Measurements from ENCODE around the gene IGF1R. TPM values are rescaled to one million over a fixed set of nuclear protein-coding genes. Genes with fewer than 3 reads are reported as not detected.

The IGF1R gene
- total RNA-seq, 1 donor from 2014 or later, result 62.7 TPM

DNA sequence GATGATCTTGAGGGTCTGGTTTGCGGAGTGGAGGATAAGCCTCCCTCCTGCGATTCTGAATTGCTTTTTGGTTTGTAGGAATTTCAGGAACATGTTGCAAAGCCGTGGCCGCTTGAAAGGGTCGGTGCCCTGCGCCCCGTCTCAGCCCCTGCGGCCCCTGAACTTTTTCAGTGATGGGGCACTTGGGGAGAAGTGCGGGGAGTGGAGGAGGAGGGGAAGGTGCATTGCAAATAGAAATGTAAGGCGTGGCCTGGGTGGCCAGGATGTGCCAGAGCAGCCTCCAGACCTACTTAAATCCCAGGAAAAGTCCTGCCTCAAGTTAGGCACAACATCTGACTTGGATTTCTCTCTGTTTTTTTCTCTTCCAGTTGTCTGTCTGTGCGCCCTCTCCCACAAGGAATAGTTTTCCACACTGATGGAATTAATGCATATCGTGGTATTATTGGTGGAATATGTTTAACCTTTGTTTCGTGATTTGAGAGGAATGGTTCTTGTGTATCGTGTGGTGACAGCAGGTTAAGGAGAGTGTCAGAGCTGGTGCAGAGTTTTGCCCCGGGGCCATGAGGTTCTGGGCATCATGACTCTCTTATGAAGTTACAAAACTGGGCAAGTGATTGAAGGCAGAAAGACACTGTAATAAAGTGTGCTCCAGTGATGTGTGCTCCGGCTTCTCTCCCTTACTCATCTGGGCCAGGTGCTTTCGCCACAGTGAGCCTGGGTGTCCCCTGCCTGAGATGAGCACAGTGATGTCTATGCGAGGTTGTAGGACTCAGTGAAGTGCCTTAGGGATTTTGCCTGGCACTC lies 205.5 kb downstream of the IGF1R start:
- no peaks in the 10 kb centered on the region for H3K27me3 ChIP-seq (ENCODE audit: control insufficient read depth, insufficient read depth, low read length)
- TF ChIP-seq, protein P1, sequence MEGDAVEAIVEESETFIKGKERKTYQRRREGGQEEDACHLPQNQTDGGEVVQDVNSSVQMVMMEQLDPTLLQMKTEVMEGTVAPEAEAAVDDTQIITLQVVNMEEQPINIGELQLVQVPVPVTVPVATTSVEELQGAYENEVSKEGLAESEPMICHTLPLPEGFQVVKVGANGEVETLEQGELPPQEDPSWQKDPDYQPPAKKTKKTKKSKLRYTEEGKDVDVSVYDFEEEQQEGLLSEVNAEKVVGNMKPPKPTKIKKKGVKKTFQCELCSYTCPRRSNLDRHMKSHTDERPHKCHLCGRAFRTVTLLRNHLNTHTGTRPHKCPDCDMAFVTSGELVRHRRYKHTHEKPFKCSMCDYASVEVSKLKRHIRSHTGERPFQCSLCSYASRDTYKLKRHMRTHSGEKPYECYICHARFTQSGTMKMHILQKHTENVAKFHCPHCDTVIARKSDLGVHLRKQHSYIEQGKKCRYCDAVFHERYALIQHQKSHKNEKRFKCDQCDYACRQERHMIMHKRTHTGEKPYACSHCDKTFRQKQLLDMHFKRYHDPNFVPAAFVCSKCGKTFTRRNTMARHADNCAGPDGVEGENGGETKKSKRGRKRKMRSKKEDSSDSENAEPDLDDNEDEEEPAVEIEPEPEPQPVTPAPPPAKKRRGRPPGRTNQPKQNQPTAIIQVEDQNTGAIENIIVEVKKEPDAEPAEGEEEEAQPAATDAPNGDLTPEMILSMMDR (IDR thresholded peaks at IDR 0.05; ENCODE audit: insufficient read depth, low read length, poor library complexity, severe bottlenecking), result no peak
- H3K4me3 ChIP-seq (ENCODE audit: low read depth, low read length), result peak overlapping the region; percentile 17
- DNase-seq (ENCODE audit: low read depth), result no peak
- H3K36me3 ChIP-seq (ENCODE audit: control insufficient read depth, insufficient read depth, low read length), result no peaks in the 10 kb centered on the region

DNA sequence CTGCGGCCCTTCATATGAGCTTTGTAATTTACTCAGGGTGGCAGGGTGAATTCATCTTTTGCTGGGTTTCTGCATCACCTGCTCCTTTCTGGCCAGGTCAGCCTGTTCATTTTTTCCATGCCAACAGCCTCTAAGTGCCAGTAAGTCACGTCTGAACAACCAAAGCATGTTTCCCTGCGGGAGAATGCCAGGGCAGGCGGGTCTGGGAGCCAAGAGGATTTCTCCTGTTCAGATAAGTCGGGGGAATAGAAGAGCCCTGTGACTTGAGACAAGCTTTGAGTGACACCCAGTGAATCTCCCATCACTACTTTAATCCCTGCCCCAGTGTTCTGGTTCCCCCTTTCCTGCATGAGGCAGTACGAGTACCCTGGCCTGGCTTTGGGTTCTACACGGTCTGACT lies 206.2 kb downstream of the IGF1R start:
- no peak overlapping the region for H3K4me3 ChIP-seq (ENCODE audit: low read depth, low read length)
- DNase-seq (ENCODE audit: low read depth), result no peak
- H3K36me3 ChIP-seq (ENCODE audit: control insufficient read depth, insufficient read depth, low read length), result no peaks in the 10 kb centered on the region
- no peaks in the 10 kb centered on the region for H3K27me3 ChIP-seq (ENCODE audit: control insufficient read depth, insufficient read depth, low read length)
- TF ChIP-seq, protein P1 (IDR thresholded peaks at IDR 0.05; ENCODE audit: insufficient read depth, low read length, poor library complexity, severe bottlenecking), result no peak

DNA sequence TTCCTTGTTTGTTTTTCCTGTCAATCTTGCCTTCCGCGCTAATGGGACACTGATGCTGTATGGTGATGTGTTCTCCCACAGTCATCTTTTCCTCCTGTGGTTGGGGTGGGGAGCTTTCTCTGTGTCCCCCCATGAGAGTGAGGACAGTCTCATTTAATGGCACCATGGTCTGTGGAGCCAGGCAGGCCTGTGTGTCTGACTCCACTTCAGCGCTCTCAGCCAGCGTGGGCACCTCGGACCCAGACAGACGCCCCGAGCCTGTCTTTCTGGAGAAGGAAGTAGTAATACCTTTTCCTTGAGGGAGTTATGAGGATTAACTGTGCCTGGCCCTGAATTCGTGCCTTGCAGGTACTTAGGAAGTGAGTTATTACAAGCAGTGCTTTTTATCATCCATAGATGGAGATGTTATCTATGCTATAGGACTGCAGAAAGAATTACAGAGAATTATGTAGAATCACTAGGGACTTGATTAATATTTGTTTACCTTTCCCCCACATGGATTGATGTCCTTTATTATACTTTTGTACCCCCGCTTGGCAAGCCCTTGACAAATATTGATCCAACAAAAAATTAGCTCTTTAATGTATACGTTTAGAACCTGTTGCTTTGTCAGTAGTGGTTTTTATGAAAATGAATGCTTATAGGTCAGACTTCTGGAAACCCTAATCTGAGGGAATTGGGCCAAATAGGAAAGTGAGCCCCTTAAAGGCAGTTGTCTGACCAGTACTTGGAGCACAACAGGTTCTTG lies 206.9 kb downstream of the IGF1R start:
- TF ChIP-seq, protein P1 (IDR thresholded peaks at IDR 0.05; ENCODE audit: insufficient read depth, low read length, poor library complexity, severe bottlenecking), result no peak
- no peaks in the 10 kb centered on the region for H3K36me3 ChIP-seq (ENCODE audit: control insufficient read depth, insufficient read depth, low read length)
- no peak for DNase-seq (ENCODE audit: low read depth)
- H3K4me3 ChIP-seq (ENCODE audit: low read depth, low read length), result no peak overlapping the region
- no peaks in the 10 kb centered on the region for H3K27me3 ChIP-seq (ENCODE audit: control insufficient read depth, insufficient read depth, low read length)

DNA sequence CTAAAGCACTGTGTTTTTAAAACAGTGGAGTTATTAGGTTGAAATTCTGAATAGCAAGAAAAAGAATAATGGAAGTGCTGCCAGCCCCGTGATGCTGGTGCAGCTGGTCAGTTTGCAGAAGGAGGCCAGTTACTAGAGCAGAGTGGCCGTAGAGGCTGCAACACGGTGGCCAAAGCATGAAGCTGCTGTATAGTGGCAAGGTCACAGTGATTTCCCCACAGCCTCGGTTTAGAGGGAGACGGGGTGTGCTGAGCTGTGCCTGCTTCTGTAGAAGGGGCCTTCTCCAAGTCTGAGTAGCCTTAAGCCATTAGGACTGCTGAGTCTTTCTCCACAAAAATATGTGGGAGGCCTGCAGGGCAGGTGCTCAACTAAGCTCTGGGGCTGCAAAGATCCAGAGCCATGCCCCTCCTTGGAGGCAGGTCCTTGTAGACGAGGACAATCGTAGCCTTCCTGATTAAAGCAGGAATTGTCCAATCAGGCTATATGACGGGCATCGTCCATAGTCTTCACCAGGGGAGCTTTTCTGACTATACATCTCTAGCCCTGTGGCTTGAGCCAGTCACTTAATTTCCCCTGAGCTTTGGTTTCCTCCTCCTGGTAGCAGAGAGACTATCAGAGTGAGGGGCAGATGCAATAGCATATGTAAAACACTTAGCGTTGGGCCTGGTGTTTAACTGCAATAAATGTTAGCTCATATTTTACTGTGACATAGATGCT lies 207.6 kb downstream of the IGF1R start:
- Histone ChIP-seq H3K36me3 (ENCODE audit: control insufficient read depth, insufficient read depth, low read length) (no peaks in the 10 kb centered on the region), H3K27me3 (ENCODE audit: control insufficient read depth, insufficient read depth, low read length) (no peaks in the 10 kb centered on the region), H3K4me3 (ENCODE audit: low read depth, low read length) (no peak overlapping the region)
- no peak for DNase-seq (ENCODE audit: low read depth)
- TF ChIP-seq, protein P1 (IDR thresholded peaks at IDR 0.05; ENCODE audit: insufficient read depth, low read length, poor library complexity, severe bottlenecking), result no peak

DNA sequence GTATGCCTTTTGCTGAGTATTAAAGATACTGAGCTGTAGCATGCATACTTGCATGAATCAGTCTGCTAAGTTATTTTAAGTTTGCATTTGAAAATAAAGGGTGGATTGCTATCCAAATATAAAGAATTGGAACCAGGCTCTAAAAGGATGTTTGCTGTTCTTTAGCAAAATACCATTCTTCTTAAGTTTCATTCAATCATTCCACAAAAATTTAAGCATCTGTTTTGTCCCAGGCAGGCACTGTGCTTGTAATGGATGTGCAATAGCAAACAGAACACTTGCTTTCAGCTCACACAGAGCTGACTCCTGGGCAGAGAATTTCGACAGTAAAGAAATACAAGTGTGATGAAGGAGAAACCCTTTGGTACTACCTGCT lies 208.2 kb downstream of the IGF1R start:
- Histone ChIP-seq H3K36me3 (ENCODE audit: control insufficient read depth, insufficient read depth, low read length) (no peaks in the 10 kb centered on the region), H3K27me3 (ENCODE audit: control insufficient read depth, insufficient read depth, low read length) (no peaks in the 10 kb centered on the region), H3K4me3 (ENCODE audit: low read depth, low read length) (no peak overlapping the region)
- TF ChIP-seq, protein P1 (IDR thresholded peaks at IDR 0.05; ENCODE audit: insufficient read depth, low read length, poor library complexity, severe bottlenecking), result no peak
- DNase-seq (ENCODE audit: low read depth), result no peak
